Neural cell (in vitro differentiated cells): ENCODE measurements around the gene GPHN. TPM values are rescaled to one million over a fixed set of nuclear protein-coding genes. Genes with fewer than 3 reads are reported as not detected.

ENCODE experiments used
- H2AFZ ChIP-seq: fragments of 200-600, 300-800 bp; sonication (generic), shearing (Covaris generic); 2 replicates; pipeline ENCODE4 v1.6.0; 2014; ENCODE audit warnings: low read depth, mild to moderate bottlenecking, antibody characterized with exemption, low read length, moderate library complexity
- H3F3A ChIP-seq: fragments of 200-600 bp; shearing (Covaris generic); 2 replicates; pipeline ENCODE4 v1.6.1; 2016; ENCODE audit warnings: mild to moderate bottlenecking, moderate library complexity, mixed read lengths, antibody characterized with exemption, low read length; ENCODE audit not compliant: insufficient read depth, poor library complexity, severe bottlenecking
- H3K27ac ChIP-seq: fragments of 200-600, 300-800 bp; sonication (generic), shearing (Covaris generic); 2 replicates; pipeline ENCODE4 v1.5.1; 2014; ENCODE audit warnings: mild to moderate bottlenecking, low read length, moderate library complexity
- H3K27me3 ChIP-seq: fragments of 300-800, 200-600 bp; sonication (generic), shearing (Covaris generic); 2 replicates; pipeline ENCODE4 v1.6.0; 2014; ENCODE audit warnings: mild to moderate bottlenecking, low read depth, low read length, moderate library complexity; ENCODE audit not compliant: insufficient read depth
- H3K36me3 ChIP-seq: fragments of 300-800, 200-600 bp; sonication (generic), shearing (Covaris generic); 2 replicates; pipeline ENCODE4 v1.5.1; 2014; ENCODE audit warnings: mild to moderate bottlenecking, antibody characterized with exemption, low read length, moderate library complexity; ENCODE audit not compliant: insufficient read depth
- H3K4me2 ChIP-seq: fragments of 300-800, 200-600 bp; sonication (generic), shearing (Covaris generic); 2 replicates; pipeline ENCODE4 v1.6.0; 2014; ENCODE audit warnings: mild to moderate bottlenecking, low read length
- H3K4me3 ChIP-seq: fragments of 300-800, 200-600 bp; sonication (generic), shearing (Covaris generic); 2 replicates; pipeline ENCODE4 v1.5.1; 2014; ENCODE audit warnings: mild to moderate bottlenecking, low read length, moderate library complexity
- H3K79me2 ChIP-seq: fragments of 200-600 bp; shearing (Covaris generic); replicated peaks from 2 replicates; pipeline ENCODE4 v1.6.0; 2014; ENCODE audit warnings: mild to moderate bottlenecking, low read length, moderate library complexity; ENCODE audit not compliant: insufficient read depth
- H3K9ac ChIP-seq: fragments of 300-800, 200-600 bp; sonication (generic), shearing (Covaris generic); 2 replicates; pipeline ENCODE4 v1.6.1; 2016; ENCODE audit warnings: mild to moderate bottlenecking, low read length, mixed read lengths
- H3K9me2 ChIP-seq: fragments of 200-600 bp; shearing (Covaris generic); 2 replicates; pipeline ENCODE4 v1.6.1; 2016; ENCODE audit warnings: mild to moderate bottlenecking, low read length, mixed read lengths; ENCODE audit not compliant: insufficient read depth
- H3K9me3 ChIP-seq: fragments of 200-600, 300-800 bp; sonication (generic), shearing (Covaris generic); 2 replicates; pipeline ENCODE4 v1.6.1; 2016; ENCODE audit warnings: mild to moderate bottlenecking, mixed run types, low read length, moderate library complexity, mixed read lengths
- H4K20me1 ChIP-seq: fragments of 200-600 bp; shearing (Covaris generic); 2 replicates; pipeline ENCODE4 v1.6.1; 2016; ENCODE audit warnings: mild to moderate bottlenecking, mixed run types; ENCODE audit not compliant: insufficient read depth
- EP300 ChIP-seq: fragments of 450-650 bp; conservative IDR thresholded peaks from 2 replicates; pipeline ENCODE4 v1.6.1; 2014; ENCODE audit warnings: antibody characterized with exemption, mild to moderate bottlenecking, moderate library complexity; ENCODE audit not compliant: poor library complexity, severe bottlenecking
- EZH2 ChIP-seq: fragments of 200-600, 300-800 bp; shearing (Covaris generic), sonication (generic); IDR thresholded peaks from 2 replicates; pipeline ENCODE4 v1.6.1; 2014; ENCODE audit warnings: antibody characterized with exemption, low read length, borderline replicate concordance, mild to moderate bottlenecking; ENCODE audit not compliant: insufficient read depth, poor library complexity, severe bottlenecking
- MXI1 ChIP-seq: fragments of 450-650 bp; conservative IDR thresholded peaks from 2 replicates; pipeline ENCODE4 v1.6.1; 2014; ENCODE audit warnings: antibody characterized with exemption, mild to moderate bottlenecking; ENCODE audit not compliant: poor library complexity, severe bottlenecking
- POLR2AphosphoS5 ChIP-seq: IDR thresholded peaks from 2 replicates; pipeline ENCODE4 v1.6.1; 2012
- RAD21 ChIP-seq: fragments of 450-650 bp; conservative IDR thresholded peaks from 2 replicates; pipeline ENCODE4 v1.6.1; 2014; ENCODE audit warnings: antibody characterized with exemption, mild to moderate bottlenecking, moderate library complexity
- SMC3 ChIP-seq: fragments of 450-650 bp; conservative IDR thresholded peaks from 2 replicates; pipeline ENCODE4 v1.6.1; 2014; ENCODE audit warnings: antibody characterized with exemption, mild to moderate bottlenecking, moderate library complexity; ENCODE audit not compliant: poor library complexity
- TAF1 ChIP-seq: IDR thresholded peaks from 2 replicates; pipeline ENCODE4 v1.6.1; 2012; ENCODE audit warnings: low read depth
- polyA plus RNA-seq: library from polyadenylated mRNA; depleted of rRNA; stranded (reverse); fragments of >200 nt; gene quantifications from 2 replicates; pipeline ENCODE4 v1.2.3, GENCODE V29; 2014
- TF ChIP-seq, protein P1 (sequence below): IDR thresholded peaks from 2 replicates; pipeline ENCODE4 v1.6.1; 2012; ENCODE audit warnings: borderline replicate concordance
- TF ChIP-seq, protein P2 (sequence below): fragments of 450-650 bp; IDR thresholded peaks from 2 replicates; pipeline ENCODE4 v1.5.1; 2014; ENCODE audit warnings: antibody characterized with exemption, mild to moderate bottlenecking, moderate library complexity; ENCODE audit not compliant: poor library complexity, severe bottlenecking

Gene GPHN
- polyA plus RNA-seq, 1 donor from 2014 or later = 135 TPM

DNA sequence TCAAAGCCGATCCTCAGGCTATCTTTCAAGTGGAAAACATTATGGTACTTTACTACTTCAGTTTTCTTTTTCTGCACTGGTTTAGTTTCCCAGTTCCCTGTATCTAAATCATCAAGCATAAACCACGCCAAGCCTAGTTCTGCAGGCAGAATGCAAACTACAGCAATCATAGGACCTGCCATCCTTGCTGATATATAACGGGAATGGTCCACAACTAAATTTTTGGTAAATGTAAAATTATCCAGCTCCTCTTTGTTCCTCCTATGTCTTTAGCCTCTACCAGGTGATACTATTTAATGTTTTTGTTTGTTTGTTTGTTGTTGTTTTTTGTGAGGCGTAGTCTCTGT lies 714.0 kb downstream of the GPHN start:
- H4K20me1 ChIP-seq = no peaks in the 10 kb centered on the region
- no peaks in the 10 kb centered on the region for H3K27me3 ChIP-seq
- no peak overlapping the region for H2AFZ ChIP-seq
- no peaks in the 10 kb centered on the region for H3K36me3 ChIP-seq
- no peaks in the 10 kb centered on the region for H3K9me3 ChIP-seq
- no peak overlapping the region for H3K4me3 ChIP-seq
- H3K4me2 ChIP-seq = no peak overlapping the region
- H3K9ac ChIP-seq = no peak overlapping the region
- no peaks in the 10 kb centered on the region for H3K79me2 ChIP-seq
- no peak overlapping the region for H3K27ac ChIP-seq
- H3K9me2 ChIP-seq = no peaks in the 10 kb centered on the region
- H3F3A ChIP-seq = no peaks in the 10 kb centered on the region
- TF ChIP-seq, protein P1, sequence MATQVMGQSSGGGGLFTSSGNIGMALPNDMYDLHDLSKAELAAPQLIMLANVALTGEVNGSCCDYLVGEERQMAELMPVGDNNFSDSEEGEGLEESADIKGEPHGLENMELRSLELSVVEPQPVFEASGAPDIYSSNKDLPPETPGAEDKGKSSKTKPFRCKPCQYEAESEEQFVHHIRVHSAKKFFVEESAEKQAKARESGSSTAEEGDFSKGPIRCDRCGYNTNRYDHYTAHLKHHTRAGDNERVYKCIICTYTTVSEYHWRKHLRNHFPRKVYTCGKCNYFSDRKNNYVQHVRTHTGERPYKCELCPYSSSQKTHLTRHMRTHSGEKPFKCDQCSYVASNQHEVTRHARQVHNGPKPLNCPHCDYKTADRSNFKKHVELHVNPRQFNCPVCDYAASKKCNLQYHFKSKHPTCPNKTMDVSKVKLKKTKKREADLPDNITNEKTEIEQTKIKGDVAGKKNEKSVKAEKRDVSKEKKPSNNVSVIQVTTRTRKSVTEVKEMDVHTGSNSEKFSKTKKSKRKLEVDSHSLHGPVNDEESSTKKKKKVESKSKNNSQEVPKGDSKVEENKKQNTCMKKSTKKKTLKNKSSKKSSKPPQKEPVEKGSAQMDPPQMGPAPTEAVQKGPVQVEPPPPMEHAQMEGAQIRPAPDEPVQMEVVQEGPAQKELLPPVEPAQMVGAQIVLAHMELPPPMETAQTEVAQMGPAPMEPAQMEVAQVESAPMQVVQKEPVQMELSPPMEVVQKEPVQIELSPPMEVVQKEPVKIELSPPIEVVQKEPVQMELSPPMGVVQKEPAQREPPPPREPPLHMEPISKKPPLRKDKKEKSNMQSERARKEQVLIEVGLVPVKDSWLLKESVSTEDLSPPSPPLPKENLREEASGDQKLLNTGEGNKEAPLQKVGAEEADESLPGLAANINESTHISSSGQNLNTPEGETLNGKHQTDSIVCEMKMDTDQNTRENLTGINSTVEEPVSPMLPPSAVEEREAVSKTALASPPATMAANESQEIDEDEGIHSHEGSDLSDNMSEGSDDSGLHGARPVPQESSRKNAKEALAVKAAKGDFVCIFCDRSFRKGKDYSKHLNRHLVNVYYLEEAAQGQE = no peak
- TF ChIP-seq, protein P2, sequence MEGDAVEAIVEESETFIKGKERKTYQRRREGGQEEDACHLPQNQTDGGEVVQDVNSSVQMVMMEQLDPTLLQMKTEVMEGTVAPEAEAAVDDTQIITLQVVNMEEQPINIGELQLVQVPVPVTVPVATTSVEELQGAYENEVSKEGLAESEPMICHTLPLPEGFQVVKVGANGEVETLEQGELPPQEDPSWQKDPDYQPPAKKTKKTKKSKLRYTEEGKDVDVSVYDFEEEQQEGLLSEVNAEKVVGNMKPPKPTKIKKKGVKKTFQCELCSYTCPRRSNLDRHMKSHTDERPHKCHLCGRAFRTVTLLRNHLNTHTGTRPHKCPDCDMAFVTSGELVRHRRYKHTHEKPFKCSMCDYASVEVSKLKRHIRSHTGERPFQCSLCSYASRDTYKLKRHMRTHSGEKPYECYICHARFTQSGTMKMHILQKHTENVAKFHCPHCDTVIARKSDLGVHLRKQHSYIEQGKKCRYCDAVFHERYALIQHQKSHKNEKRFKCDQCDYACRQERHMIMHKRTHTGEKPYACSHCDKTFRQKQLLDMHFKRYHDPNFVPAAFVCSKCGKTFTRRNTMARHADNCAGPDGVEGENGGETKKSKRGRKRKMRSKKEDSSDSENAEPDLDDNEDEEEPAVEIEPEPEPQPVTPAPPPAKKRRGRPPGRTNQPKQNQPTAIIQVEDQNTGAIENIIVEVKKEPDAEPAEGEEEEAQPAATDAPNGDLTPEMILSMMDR = no peak
- no peak for TF ChIP-seq EP300
- TF ChIP-seq POLR2AphosphoS5 = no peak
- no peak for TF ChIP-seq MXI1
- no peak for TF ChIP-seq TAF1
- no peak for TF ChIP-seq SMC3
- TF ChIP-seq RAD21 = no peak
- no peak for TF ChIP-seq EZH2

DNA sequence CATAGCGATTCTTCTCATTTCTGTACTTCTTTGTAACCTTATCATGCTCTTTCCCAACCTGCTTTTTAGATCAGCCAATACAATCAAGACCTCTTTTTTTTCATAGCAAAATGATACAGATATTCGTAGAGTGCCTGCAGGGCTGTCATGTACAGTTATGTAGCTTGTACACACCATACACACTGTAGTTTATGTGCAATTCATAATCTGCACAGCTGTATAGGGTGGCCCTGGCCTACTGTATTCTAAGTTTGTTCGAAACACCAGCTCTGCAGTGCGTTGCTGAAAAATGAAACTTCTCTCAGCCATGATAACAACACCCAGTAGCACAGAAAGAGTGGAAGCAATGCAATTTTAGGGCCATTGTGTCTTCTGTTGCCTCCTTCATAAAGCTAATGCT lies 717.6 kb downstream of the GPHN start:
- TF ChIP-seq EP300 = no peak
- no peak for TF ChIP-seq POLR2AphosphoS5
- no peak for TF ChIP-seq MXI1
- TF ChIP-seq EZH2 = no peak
- TF ChIP-seq TAF1 = no peak
- no peak for TF ChIP-seq SMC3
- TF ChIP-seq, protein P2 = no peak
- TF ChIP-seq, protein P1 = no peak
- no peak for TF ChIP-seq RAD21
- no peaks in the 10 kb centered on the region for H3F3A ChIP-seq
- H2AFZ ChIP-seq = no peak overlapping the region
- no peak overlapping the region for H3K27ac ChIP-seq
- no peaks in the 10 kb centered on the region for H3K27me3 ChIP-seq
- H3K9me3 ChIP-seq = no peaks in the 10 kb centered on the region
- no peaks in the 10 kb centered on the region for H3K9me2 ChIP-seq
- H3K4me2 ChIP-seq = no peak overlapping the region
- no peak overlapping the region for H3K9ac ChIP-seq
- H3K36me3 ChIP-seq = no peaks in the 10 kb centered on the region
- no peaks in the 10 kb centered on the region for H4K20me1 ChIP-seq
- no peaks in the 10 kb centered on the region for H3K79me2 ChIP-seq
- no peak overlapping the region for H3K4me3 ChIP-seq
